ENCODE data around the gene COQ4. TPM values are rescaled to one million over a fixed set of nuclear protein-coding genes. Genes with fewer than 3 reads are reported as not detected.

The COQ4 gene
- total and polyA plus RNA-seq, 2 of the 8 experiments (the other 6 are each of a cell fraction or from before 2014, with no cell fraction given) = 32.3 to 58.8 TPM

- no peak for TF ChIP-seq CTBP2 (IDR thresholded peaks at IDR 0.05; ENCODE audit: borderline replicate concordance, insufficient read depth, insufficient read length, low read length)
- no peak for TF ChIP-seq MAX (IDR thresholded peaks at IDR 0.05)
Observed at GRCh38 chr9:128375865-128376264, 53.2 kb downstream of the COQ4 start (continued).
